Skeletal muscle satellite cell (primary cell): ENCODE results near the gene EIF5AL1.
"Not testable (repeated sequence)": the region's sequence is repeated elsewhere in the genome, so short reads cannot be mapped to it uniquely, and the experiment has no call there.

Experiments
- H3K27me3 ChIP-seq: 2 replicates; pipeline ENCODE4 v1.7.0; 2013; ENCODE audit warnings: low read length; ENCODE audit not compliant: control insufficient read depth, insufficient read depth
- H3K36me3 ChIP-seq: 2 replicates; pipeline ENCODE4 v1.7.0; 2013; ENCODE audit warnings: mild to moderate bottlenecking, control low read depth, low read length; ENCODE audit not compliant: insufficient read depth
- H3K4me1 ChIP-seq: 2 replicates; pipeline ENCODE4 v1.7.0; 2013; ENCODE audit warnings: low read length; ENCODE audit not compliant: control insufficient read depth, insufficient read depth
- H3K4me2 ChIP-seq: 2 replicates; pipeline ENCODE4 v1.7.0; 2013; ENCODE audit warnings: mild to moderate bottlenecking, low read length
- H3K4me3 ChIP-seq: 2 replicates; pipeline ENCODE4 v1.7.0; 2013; ENCODE audit warnings: low read length
- H3K9ac ChIP-seq: 2 replicates; pipeline ENCODE4 v1.7.0; 2013; ENCODE audit warnings: mild to moderate bottlenecking, low read depth, low read length, moderate library complexity
- H3K9me3 ChIP-seq: replicated peaks from 2 replicates; pipeline ENCODE4 v1.7.0; 2013; ENCODE audit warnings: mild to moderate bottlenecking, control low read depth, low read length

The EIF5AL1 gene

DNA sequence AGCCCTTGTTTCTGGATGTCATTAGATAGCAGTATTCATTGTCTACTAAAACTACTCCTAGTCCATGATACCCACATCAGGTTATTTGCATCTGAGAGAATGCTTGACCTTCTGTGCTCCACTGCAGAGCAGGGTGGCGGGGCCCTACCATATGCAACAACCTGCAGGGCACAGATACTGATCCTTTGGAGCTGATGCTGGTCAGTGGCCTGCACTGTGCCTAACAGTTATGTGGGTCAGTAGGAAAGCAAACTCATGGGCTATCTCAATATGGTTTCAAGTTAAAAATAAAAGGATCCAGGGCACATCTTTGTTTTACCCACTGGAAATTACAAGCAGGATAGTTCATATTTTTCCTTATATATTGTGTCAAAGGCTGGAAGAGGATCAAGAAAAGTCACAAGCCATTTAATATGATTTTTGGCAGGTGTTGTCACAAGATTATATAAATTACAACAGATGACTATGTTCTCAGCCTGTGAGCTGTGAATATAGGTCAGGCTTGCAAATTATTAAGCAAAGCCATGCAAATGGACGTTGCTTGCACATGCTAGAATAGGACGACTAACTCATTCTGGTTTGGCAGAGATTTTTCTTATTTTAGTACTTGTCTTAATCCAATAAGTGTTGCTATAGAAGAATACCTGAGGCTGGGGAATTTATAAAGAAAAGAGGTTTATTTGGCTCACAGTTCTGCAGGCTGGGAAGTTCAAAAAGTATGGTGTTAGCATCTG is 32.8 kb downstream of the EIF5AL1 start:
- not testable (repeated sequence) for H3K4me1 ChIP-seq, H3K9ac ChIP-seq, H3K4me2 ChIP-seq, H3K4me3 ChIP-seq, H3K36me3 ChIP-seq, H3K9me3 ChIP-seq
- H3K27me3 ChIP-seq: peaks cover 38% of the 10 kb centered on the region

DNA sequence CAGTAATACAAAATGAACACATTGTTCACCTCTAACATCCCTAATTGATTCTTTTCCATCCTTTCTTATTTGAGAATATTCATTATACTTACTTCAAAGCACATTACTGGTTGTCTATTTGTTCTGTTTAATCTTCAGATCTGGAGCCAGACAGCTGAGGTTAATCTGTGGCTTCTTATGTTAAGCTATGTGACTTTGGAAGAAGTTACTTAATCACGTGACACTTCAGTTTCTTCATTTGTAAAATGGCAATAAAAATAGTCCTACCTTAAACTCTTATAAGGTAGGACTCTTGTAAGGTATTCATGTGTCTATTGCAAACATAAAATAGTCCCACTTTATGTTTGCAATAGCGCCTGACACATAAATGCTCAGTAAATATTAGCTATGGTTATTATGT is 34.8 kb downstream of the EIF5AL1 start:
- not testable (repeated sequence) for H3K4me2 ChIP-seq, H3K4me1 ChIP-seq, H3K4me3 ChIP-seq, H3K9me3 ChIP-seq, H3K36me3 ChIP-seq, H3K9ac ChIP-seq
- H3K27me3 ChIP-seq: peaks cover 49% of the 10 kb centered on the region

DNA sequence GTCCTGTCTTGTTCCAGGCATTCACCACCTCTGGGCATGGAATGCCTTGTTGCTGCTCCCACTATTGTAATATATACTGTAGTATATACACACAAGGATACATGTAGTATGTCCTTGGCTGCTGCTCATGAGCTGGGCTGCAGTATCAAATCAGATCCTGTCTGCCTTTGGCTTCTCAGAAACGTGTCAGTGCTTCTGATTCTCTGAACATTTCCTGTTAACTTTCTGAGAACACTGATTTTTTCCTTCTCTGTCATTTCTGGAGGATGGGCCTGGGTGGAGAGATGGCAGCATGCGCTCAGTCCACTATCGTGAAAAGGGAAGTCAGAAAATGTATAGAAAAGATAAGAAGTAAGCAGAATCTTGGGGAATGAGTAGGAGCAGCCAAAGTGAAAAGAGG is 35.6 kb downstream of the EIF5AL1 start:
- H3K4me1 ChIP-seq: no peaks in the 10 kb centered on the region
- H3K9ac ChIP-seq: no peak overlapping the region
- H3K4me3 ChIP-seq: no peak overlapping the region
- H3K36me3 ChIP-seq: no peaks in the 10 kb centered on the region
- H3K9me3 ChIP-seq: no peaks in the 10 kb centered on the region
- H3K4me2 ChIP-seq: no peak overlapping the region
- H3K27me3 ChIP-seq: peaks cover 49% of the 10 kb centered on the region

DNA sequence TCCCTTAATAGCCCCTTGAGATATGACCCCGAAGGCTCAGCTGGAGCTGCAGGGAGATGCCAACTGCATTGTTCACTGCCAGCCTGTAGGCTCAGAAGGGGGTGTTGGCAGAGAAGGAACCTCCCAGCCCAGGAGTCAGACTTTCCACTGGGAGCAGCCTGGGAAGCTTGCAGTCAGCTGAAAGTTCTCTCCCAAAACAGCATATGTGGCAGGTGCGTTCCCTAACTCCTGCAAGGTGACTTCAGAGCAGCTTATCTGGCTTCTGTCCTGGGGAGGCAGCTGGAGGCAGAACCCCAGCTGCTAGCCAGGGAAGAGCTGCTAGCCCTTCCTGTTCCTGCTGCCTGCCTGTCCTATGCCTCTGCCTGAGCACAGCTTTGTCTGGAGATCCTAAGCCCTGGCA is 39.8 kb downstream of the EIF5AL1 start:
- H3K36me3 ChIP-seq: no peaks in the 10 kb centered on the region
- H3K9me3 ChIP-seq: no peaks in the 10 kb centered on the region

DNA sequence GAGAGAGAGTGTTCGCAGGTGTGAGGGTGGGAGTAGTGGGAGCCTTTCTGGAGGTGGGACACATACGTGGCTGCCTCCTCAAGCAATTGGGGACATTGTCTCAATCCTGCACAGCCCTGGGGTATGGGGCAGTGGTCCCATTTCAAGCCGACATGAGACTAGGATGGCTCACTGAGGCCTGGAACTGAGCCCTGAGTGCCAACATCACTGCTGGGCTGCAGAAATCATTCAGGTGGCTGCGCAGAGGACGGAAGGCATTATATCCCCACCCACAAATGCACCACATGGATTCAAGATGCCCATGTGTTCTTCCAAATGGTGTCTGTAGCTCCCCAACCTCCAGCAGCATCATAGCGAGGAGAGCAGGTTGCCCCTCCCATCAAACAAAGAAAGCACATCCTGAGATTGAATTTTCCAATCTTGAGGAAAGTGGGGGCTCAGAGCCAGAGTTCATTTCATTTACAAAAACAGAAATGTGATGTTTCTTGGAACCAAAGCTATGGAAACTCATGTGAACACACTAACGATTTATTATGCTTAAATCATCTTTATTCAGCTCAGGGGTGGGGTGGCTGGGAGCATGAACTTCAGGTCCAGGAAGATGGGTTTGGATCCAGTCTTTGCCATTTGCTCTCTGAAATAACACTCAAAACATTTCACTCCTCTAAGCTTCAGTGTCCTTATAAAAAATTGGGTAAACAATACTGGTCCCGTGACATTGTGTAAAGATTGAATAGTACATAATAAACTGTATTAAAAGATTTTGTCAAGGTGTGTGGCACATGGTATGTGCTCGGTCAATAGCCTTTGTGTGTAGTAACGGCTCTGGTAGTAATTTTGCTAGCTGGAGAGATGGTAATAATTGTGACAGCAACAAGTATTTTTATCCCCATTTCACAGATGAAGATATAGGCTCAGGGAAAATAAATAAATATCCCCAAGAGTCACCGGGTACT is 43.3 kb downstream of the EIF5AL1 start:
- H3K9ac ChIP-seq: no peak overlapping the region
- peaks cover 40% of the 10 kb centered on the region for H3K27me3 ChIP-seq
- H3K4me1 ChIP-seq: no peaks in the 10 kb centered on the region
- H3K9me3 ChIP-seq: no peaks in the 10 kb centered on the region
- no peak overlapping the region for H3K4me3 ChIP-seq
- H3K4me2 ChIP-seq: no peak overlapping the region
- H3K36me3 ChIP-seq: no peaks in the 10 kb centered on the region

More for the DNA sequence above, 39.8 kb downstream of the EIF5AL1 start:
- no peak overlapping the region for H3K4me3 ChIP-seq
- no peak overlapping the region for H3K9ac ChIP-seq
- H3K4me1 ChIP-seq: no peaks in the 10 kb centered on the region
- peaks cover 48% of the 10 kb centered on the region for H3K27me3 ChIP-seq
- no peak overlapping the region for H3K4me2 ChIP-seq

DNA sequence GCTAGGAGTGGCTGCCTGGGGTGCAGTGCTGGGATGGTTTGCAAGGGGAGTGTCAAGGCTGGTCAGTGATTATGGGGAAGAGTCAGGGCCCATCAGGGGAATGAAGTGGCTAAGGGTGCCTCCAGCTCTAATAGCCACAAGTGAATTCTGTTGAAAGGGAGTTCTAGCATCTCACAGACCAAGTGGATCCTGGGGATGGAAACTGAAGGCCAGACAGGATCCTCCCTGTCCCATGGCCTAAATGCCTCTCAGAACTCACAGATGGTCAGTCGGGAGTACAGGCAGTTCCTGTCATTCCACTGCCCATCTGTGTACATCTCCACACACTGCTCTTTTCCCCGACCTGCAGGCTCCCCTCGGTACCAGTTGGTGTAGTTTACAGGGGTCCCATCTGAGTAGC is 44.6 kb downstream of the EIF5AL1 start:
- H3K9me3 ChIP-seq, H3K36me3 ChIP-seq, H3K4me1 ChIP-seq, H3K4me3 ChIP-seq, H3K4me2 ChIP-seq, H3K9ac ChIP-seq: not testable (repeated sequence)
- peaks cover 40% of the 10 kb centered on the region for H3K27me3 ChIP-seq

DNA sequence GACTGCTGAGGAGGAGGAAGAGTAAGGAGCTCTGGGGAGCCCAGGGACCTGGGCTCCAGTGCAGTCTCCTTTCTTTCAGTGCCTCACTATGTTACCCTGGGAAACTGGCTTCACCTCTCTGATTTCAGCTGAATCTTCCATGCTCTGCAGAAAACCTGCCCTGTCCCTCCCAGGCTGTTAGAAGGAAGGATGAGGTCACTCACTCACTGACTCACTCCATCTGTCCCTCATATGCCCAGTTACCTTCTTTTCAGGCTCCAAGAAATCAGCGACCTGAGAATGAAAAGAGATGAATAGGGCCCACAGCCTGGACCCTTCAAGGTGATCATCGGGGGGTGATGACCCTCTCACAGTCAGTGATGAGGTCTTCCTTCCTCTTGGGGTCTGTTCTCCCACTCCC is 47.4 kb downstream of the EIF5AL1 start:
- no peak overlapping the region for H3K4me3 ChIP-seq

DNA sequence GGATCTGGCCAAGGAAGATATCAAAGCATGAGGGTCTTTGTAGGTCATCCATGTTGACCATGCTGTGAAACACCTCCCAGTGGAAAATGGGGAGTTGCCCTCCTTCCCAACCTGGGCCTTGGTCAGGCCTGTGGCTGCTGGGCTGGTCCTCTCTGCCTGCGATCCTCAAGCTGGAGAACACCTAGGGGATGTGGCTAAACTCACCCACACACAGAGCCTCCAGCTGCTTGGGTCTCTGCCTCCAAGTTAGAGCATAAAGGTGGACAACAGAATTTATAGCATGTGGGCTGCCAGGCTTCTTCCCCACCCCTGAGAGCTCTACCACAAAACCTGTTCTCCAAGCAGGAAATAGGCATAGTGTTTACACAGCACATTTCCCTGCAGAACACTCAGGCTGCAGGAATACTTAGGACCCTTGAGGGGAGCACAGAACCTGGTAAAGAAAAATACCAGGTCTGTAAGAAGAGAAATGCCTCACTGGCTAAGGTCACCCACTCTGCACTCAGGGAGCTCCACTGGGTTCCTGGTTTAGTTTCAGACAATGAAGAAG is 47.9 kb downstream of the EIF5AL1 start, which contains the start of gene SFTPA2:
TSS of gene SFTPA2 (minus strand) at position 248 of the 550 bp plus-strand sequence. CDS start 924 bp downstream, outside the sequence.
- H3K9ac ChIP-seq: no peak within 1 kb of the TSS
- H3K27me3 ChIP-seq: peaks cover 46% of the 10 kb centered on the region
- no peaks in the 10 kb centered on the region for H3K36me3 ChIP-seq
- H3K4me1 ChIP-seq: no peaks in the 10 kb centered on the region
- H3K4me2 ChIP-seq: no peak within 1 kb of the TSS
- H3K9me3 ChIP-seq: no peaks in the 10 kb centered on the region
- H3K4me3 ChIP-seq: no peak within 1 kb of the TSS

More for the DNA sequence above, 47.4 kb downstream of the EIF5AL1 start:
- Histone ChIP-seq H3K9ac (no peak overlapping the region), H3K4me1 (no peaks in the 10 kb centered on the region), H3K36me3 (no peaks in the 10 kb centered on the region), H3K9me3 (no peaks in the 10 kb centered on the region), H3K27me3 (peaks cover 48% of the 10 kb centered on the region), H3K4me2 (no peak overlapping the region)

DNA sequence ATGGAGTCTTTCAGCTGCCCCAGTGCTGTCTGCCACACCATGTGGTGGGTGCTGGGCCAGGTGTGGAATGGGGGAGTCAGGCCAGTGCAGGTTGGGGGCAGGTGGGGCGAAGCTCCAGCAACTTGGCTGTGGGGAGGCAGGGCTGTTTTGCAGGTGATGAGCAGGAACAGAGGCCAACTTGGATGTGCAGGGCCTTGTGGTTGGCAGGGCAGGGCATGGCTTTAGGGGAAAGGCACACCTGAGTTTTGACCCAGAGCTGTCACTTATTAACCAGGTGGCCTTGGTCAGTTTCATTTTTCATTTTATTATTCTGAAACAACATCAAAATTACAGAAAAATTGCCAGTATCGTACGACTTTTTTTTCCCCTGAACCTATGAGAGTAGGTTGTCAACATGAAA is 48.9 kb downstream of the EIF5AL1 start:
- Histone ChIP-seq H3K9me3 (no peaks in the 10 kb centered on the region), H3K27me3 (peaks cover 48% of the 10 kb centered on the region), H3K9ac (no peak overlapping the region), H3K4me2 (no peak overlapping the region), H3K36me3 (no peaks in the 10 kb centered on the region), H3K4me3 (no peak overlapping the region), H3K4me1 (no peaks in the 10 kb centered on the region)

DNA sequence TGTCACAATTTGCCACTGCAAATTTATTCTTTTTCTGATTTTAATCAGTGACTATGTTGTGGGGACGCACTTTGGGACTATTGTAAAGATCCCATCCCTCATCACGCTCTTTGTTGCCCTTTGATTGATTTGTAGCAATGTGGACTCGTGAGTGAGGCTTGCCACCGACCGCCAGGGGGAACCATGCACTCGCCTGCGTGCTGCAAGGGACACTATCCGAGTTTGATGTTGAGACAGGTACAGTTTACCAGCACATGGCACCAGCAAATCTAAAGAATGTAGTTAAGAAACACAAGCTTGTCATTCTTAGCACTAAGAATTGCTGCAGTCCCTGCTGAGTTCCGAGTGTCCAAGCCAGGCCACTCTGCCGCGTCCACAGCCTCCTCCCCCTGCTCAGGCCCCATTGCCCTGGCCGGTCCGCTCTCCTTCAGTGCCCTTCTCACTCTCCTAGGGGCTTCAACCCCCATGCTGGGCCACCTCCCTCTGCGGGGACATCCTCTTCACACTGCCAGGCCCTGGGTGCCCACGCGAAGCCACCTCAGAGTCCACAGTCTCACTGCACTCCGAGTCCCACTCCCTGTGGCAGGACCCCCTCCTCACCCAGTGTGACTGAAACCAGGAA is 49.9 kb downstream of the EIF5AL1 start:
- H3K9me3 ChIP-seq: no peaks in the 10 kb centered on the region
- H3K9ac ChIP-seq: no peak overlapping the region
- H3K4me3 ChIP-seq: no peak overlapping the region
- H3K4me1 ChIP-seq: no peaks in the 10 kb centered on the region
- H3K4me2 ChIP-seq: no peak overlapping the region
- H3K27me3 ChIP-seq: peaks cover 54% of the 10 kb centered on the region
- H3K36me3 ChIP-seq: no peaks in the 10 kb centered on the region

DNA sequence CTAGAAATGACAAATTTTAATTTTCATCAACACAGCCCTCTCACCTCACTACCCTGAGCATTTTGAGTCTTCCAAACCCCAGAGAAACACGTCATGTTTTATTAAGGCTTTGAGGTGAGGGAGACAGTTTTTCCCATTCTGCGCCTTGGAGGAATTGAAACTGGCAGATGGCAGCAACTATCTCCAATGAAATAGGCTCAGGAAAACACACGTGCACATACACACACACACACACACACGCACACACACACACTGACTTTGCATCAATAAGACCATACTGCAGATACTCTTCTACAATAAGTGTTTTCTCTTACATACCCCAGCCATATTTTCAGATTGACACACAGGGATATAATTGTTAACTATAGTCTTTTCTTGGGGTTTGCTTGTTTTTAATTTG is 51.1 kb downstream of the EIF5AL1 start:
- no peak overlapping the region for H3K4me2 ChIP-seq
- no peaks in the 10 kb centered on the region for H3K4me1 ChIP-seq
- H3K36me3 ChIP-seq: no peaks in the 10 kb centered on the region
- H3K9ac ChIP-seq: no peak overlapping the region
- H3K4me3 ChIP-seq: no peak overlapping the region
- peaks cover 62% of the 10 kb centered on the region for H3K27me3 ChIP-seq
- no peaks in the 10 kb centered on the region for H3K9me3 ChIP-seq
